HG02970 (cell line): ENCODE results near the gene TJP2.

Experiments used
- ATAC-seq: cut with Tn5 transposase; IDR thresholded peaks from one replicate; pipeline ENCODE4 v1.9.1; 2021; ENCODE audit warnings: mild to moderate bottlenecking, moderate library complexity, moderate number of reproducible peaks; ENCODE audit not compliant: unreplicated experiment, low FRiP score

TJP2 gene

GRCh38 chr9:69188975-69189374, 14.9 kb downstream of the TJP2 start:
- no peak for ATAC-seq

- no peak for ATAC-seq
Measured at GRCh38 chr9:69190086-69190862, 16.2 kb downstream of the TJP2 start.

- ATAC-seq = no peak
Measured at GRCh38 chr9:69190863-69191181, 16.7 kb downstream of the TJP2 start.

- ATAC-seq = no peak
Measured at GRCh38 chr9:69191231-69191630, 17.2 kb downstream of the TJP2 start.

- no peak for ATAC-seq
Measured at GRCh38 chr9:69192214-69192613, 18.1 kb downstream of the TJP2 start.

DNA sequence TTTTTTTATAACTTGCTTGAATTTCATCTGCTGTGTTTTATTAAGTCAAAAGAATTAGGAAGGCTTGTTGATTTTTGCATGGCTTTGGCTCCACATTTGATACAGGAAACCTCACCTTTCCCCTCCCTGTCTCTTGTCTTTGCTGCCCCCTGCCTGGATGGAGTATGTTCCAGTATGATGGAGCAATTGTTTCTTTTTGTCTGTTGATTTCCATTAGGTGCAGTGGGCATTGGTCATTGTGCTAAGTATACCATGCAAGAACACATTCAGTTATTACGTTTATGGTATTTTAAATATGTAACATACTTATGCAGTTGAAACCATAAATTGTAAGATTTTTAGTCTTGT, 19.6 kb downstream of the TJP2 start:
- no peak for ATAC-seq

DNA sequence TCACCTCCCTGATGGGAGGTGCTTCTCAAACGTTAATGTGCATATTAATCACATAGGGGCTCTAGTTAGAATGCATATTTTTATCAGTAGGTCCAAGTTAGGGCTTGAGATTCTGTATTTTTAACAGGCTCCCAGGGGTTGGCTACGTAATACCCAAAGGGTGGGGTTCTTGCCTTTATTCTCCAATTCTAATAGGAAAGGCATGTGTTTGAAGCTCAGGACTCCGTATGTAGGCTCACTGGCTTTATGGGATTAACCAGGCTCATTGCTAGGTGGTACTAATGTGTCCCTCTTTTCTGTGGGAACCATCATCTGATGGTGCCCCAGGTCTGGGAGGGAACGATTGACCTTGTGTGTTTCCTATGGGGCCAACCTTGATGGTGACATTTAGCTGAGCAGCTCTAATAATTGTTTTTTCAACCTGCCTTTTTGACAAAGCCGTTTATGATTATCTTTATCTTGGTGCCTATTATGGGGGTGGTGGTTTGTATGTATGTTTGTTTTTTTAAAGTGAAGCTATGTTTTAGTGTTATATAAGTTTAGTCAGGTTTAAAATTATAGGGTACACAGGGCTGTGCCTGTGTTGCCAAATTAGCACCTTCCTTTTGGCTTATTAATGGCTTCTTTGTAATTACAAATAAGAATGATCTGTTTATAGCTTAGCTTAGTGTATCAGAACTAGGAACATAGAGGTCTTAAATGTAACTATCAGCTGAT, 20.8 kb downstream of the TJP2 start:
- no peak for ATAC-seq

DNA sequence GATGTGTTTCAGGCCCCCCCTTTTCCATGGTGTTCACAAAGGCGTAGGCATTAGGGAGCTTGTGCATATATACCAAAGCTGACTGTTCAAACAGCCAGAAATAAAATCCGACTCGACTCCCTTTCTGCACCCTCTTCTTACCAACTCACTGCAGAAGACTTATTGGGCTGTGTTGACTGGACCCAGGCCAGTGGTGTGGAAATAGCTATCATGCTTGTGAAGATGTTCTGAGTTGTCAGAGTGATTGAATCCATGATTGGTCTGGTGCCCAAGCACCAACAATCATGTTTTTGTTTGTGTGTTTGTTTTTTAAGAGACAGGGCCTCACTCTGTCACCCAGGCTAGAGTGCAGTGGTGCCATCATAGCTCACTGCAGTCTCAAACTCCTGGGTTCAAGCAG, 21.6 kb downstream of the TJP2 start:
- ATAC-seq = no peak

DNA sequence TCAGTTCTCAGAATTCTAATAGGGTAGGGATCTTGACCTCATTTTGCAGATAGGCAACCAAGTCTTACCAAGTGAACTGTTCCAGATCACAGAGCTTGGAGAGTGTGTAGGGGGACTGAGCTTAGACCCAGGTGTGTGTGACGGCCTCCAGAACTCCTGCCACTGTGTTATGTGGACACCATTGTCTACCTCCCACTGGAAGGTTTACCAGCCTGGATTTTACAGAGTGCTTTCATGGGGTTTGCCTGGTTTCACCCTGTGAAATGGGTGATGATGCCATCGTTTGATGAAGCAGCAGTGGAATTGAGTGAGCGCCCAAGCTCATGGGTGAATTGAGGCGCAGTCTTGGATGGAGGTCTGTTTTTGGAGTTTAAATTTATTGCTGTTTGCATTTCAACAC, 23.6 kb downstream of the TJP2 start:
- ATAC-seq = no peak

GRCh38 chr9:69198521-69199220, 24.6 kb downstream of the TJP2 start:
- no peak for ATAC-seq

GRCh38 chr9:69199769-69200470, 25.8 kb downstream of the TJP2 start:
- ATAC-seq = no peak

DNA sequence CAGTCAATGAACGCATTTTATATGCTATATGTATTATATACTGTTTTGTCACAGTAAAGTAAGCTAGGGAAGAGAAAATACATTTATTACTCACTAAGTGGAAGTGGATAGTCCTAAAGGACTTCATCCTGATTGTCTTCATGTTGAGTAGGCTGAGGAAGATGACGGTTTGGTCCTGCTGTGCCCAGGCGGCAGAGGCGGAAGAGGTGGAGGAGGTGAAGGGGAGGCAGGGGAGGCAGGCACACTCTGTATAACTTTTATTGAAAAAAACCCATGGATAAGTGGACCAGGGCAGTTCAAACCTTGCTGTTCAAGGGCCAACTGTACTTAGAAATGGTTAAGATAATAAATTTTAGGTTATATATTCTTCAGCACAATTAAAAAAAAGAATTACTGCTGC, 28.5 kb downstream of the TJP2 start:
- ATAC-seq = no peak

DNA sequence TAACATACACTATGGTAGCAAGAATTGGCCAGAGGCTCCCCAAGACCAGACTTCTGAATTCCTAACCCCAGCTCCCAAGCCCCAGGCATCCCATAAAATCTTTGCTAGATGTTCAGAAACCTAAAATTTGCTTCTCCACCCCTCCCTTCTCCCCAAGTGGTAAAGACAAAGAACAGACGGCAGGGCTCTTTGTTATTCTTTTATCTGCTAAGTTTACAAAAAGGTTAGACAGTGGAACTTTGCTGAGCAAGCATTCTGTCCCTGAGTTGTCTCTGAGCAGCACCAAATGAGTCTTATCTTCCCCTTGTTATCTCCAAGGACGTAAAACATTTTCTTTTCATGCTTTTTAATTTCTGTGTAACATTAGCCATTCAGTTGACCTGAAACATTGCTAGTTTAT, 30.2 kb downstream of the TJP2 start:
- no peak for ATAC-seq

DNA sequence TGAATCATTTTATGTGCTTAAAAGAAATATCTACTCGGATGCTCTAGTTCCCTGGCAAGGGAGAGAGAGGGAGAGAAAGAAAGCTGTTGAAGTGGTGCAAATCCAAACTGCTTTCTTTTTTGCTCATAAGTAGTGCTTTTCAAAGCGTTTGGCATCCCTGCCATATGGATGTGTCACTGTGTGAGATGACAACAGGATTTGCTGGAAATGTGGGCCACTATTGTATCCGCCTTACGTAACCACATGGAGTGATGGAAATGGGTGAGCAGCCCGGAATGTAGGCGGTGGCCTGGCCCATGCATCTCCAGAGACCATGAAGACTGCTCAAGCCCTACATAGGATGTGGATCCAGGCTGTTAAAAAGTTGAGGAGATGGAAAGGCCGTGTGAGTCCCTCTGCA, 30.8 kb downstream of the TJP2 start:
- ATAC-seq = no peak

GRCh38 chr9:69206047-69206446, 32.0 kb downstream of the TJP2 start:
- no peak for ATAC-seq

DNA sequence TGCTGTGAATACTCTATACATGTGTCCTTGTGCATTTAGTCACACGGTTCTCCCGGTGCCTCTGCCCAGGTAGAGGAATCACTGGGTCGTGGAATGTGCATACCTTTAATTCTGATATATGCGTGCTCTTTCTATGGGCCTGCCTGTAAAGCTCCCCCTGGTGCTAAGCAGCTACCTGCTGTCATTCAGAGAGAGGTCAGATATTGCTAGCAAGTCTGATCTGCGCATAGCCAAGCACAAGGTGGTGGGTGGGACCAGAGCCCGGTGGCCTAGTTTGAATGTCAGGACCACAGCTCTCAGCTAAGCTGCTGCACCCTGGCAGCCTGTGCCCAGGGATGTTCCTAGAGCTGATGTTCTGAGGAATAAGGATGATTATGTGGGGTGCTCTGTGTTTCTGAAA, 33.4 kb downstream of the TJP2 start:
- ATAC-seq = no peak

- no peak for ATAC-seq
Measured at GRCh38 chr9:69211424-69212036, 37.5 kb downstream of the TJP2 start.

- ATAC-seq = no peak
Measured at GRCh38 chr9:69213647-69214046, 39.6 kb downstream of the TJP2 start.

GRCh38 chr9:69214939-69215338, 40.9 kb downstream of the TJP2 start:
- no peak for ATAC-seq

DNA sequence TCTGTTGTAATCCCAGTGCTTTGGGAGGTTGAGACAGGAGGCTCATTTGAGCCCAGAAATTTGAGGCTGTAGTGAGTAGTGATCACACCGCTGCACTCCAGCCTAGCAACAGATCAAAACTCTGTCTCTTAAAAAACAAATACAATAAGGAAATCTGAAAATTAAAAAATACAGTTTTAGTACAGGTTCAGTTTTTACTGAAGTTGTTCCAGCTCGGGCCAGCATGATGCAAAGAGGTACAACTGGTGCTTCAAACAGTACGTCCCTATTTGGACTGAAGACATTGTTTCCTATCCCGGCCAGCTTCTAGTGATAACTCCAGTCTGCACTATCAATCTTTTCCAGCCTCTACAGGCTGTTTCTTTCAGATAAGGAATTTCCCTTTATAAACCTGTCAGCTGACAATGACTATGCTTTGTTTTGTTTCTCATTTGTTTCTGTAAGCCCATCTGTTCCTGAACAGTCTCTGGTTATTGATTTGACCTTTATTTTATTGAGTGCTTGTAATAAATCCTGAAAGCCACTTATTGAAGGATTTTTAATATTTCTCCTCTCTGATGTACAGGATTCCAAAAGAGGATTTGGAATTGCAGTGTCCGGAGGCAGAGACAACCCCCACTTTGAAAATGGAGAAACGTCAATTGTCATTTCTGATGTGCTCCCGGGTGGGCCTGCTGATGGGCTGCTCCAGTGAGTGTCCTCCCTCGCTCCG, 41.9 kb downstream of the TJP2 start:
- ATAC-seq = no peak
